HG02885 (cell line): Measurements from ENCODE around the gene ZDHHC22.
"Not testable (repeated sequence)": the region's sequence is repeated elsewhere in the genome, so short reads cannot be mapped to it uniquely, and the experiment has no call there.

ENCODE experiments used
- ATAC-seq: cut with Tn5 transposase; IDR thresholded peaks from one replicate; pipeline ENCODE4 v1.9.1; 2021; ENCODE audit warnings: mild to moderate bottlenecking; ENCODE audit not compliant: unreplicated experiment, poor library complexity

ZDHHC22 gene

GRCh38 chr14:77141214-77142004 lies at the start of gene ZDHHC22:
Gene ZDHHC22, minus strand, starts transcription at chr14:77141791. Its CDS starts 2,053 bp downstream, at chr14:77139738.
- ATAC-seq = no peak

- ATAC-seq = no peak
Observed at GRCh38 chr14:77190977-77191376, 49.4 kb upstream of the ZDHHC22 start.

- no peak for ATAC-seq
Observed at GRCh38 chr14:77189479-77189878, 47.9 kb upstream of the ZDHHC22 start.

- ATAC-seq = no peak
Observed at GRCh38 chr14:77187649-77188012, 46.0 kb upstream of the ZDHHC22 start.

- no peak for ATAC-seq
Observed at GRCh38 chr14:77186911-77187648, 45.5 kb upstream of the ZDHHC22 start.

GRCh38 chr14:77185093-77185465 lies 43.5 kb upstream of the ZDHHC22 start:
- no peak for ATAC-seq

GRCh38 chr14:77184396-77185092 lies 43.0 kb upstream of the ZDHHC22 start:
- ATAC-seq = no peak

GRCh38 chr14:77183896-77184295 lies 42.3 kb upstream of the ZDHHC22 start:
- no peak for ATAC-seq

GRCh38 chr14:77181603-77182437 lies 40.2 kb upstream of the ZDHHC22 start, which contains the start of gene TMEM63C:
Gene TMEM63C, plus strand, starts transcription at chr14:77181798. Its CDS starts 37,016 bp downstream, at chr14:77218814.
- peak; percentile 57 for ATAC-seq

GRCh38 chr14:77180726-77181602 lies 39.4 kb upstream of the ZDHHC22 start:
- no peak for ATAC-seq

- no peak for ATAC-seq
Observed at GRCh38 chr14:77178656-77179055, 37.1 kb upstream of the ZDHHC22 start.

- no peak for ATAC-seq
Observed at GRCh38 chr14:77177702-77178101, 36.1 kb upstream of the ZDHHC22 start.

GRCh38 chr14:77175843-77176242 lies 34.3 kb upstream of the ZDHHC22 start:
- no peak for ATAC-seq

GRCh38 chr14:77173911-77174617 lies 32.5 kb upstream of the ZDHHC22 start:
- ATAC-seq = not testable (repeated sequence)

- no peak for ATAC-seq
Observed at GRCh38 chr14:77172916-77173315, 31.3 kb upstream of the ZDHHC22 start.

GRCh38 chr14:77170045-77170444 lies 28.5 kb upstream of the ZDHHC22 start:
- ATAC-seq = no peak

- ATAC-seq = no peak
Observed at GRCh38 chr14:77161011-77161410, 19.4 kb upstream of the ZDHHC22 start.

- ATAC-seq = no peak
Observed at GRCh38 chr14:77158882-77159255, 17.3 kb upstream of the ZDHHC22 start.
